CD14-positive monocyte (primary cell): ENCODE results near the gene GALNT12. TPM values are rescaled to one million over a fixed set of nuclear protein-coding genes. Genes with fewer than 3 reads are reported as not detected.

Experiments
- DNase-seq, 3 donors: peaks; one replicate each; pipeline ENCODE4 v3.0.0-alpha.2; 2011 to 2022
- H2AFZ ChIP-seq: 2 replicates; pipeline ENCODE4 v1.6.0; 2012; ENCODE audit warnings: mild to moderate bottlenecking, low read depth, low read length, inconsistent platforms; ENCODE audit not compliant: insufficient read depth, poor library complexity, severe bottlenecking
- H3K27ac ChIP-seq, 2 donors: 1 replicate in 1 of 2; 2 replicates in 1 of 2; pipeline ENCODE4 v1.5.1; 2012 to 2013; ENCODE audit warnings: low read length in 2 of 2, control low read depth in 1 of 2, inconsistent platforms in 1 of 2, low read depth in 1 of 2, mild to moderate bottlenecking in 1 of 2
- H3K27me3 ChIP-seq, 2 donors: one replicate each; pipeline versions ENCODE4 v1.6.0 to v1.6.1; 2011 to 2013; ENCODE audit warnings: low read length in 2 of 2; ENCODE audit not compliant: control insufficient read depth in 2 of 2, insufficient read depth in 2 of 2
- H3K36me3 ChIP-seq, 2 donors: replicated peaks in 1 of 2; 1 replicate in 1 of 2; 2 replicates in 1 of 2; pipeline versions ENCODE4 v1.5.1 to v1.6.1; 2012 to 2013; ENCODE audit warnings: low read length in 2 of 2, control low read depth in 1 of 2, inconsistent platforms in 1 of 2, mild to moderate bottlenecking in 1 of 2; ENCODE audit not compliant: insufficient read depth in 2 of 2, control insufficient read depth in 1 of 2
- H3K4me1 ChIP-seq, 2 donors: 1 replicate in 1 of 2; 2 replicates in 1 of 2; pipeline versions ENCODE4 v1.5.1 to v1.6.1; 2012 to 2013; ENCODE audit warnings: low read length in 2 of 2, control low read depth in 1 of 2, inconsistent platforms in 1 of 2, mild to moderate bottlenecking in 1 of 2, moderate library complexity in 1 of 2; ENCODE audit not compliant: insufficient read depth in 2 of 2, control insufficient read depth in 1 of 2
- H3K4me2 ChIP-seq: replicated peaks from 2 replicates; pipeline ENCODE3; 2012; ENCODE audit warnings: low read length, moderate library complexity, mild to moderate bottlenecking; ENCODE audit not compliant: poor library complexity, severe bottlenecking; ENCODE audit errors: extremely low read depth
- H3K4me3 ChIP-seq, 3 experiments: fragments of 200-600 bp in 1 of 3; sonication (generic) in 1 of 3; replicated peaks in 1 of 3; 1 replicate in 2 of 3; 2 replicates in 1 of 3; pipeline ENCODE4 v1.5.1; 2011 to 2013; ENCODE audit warnings: low read length in 3 of 3, mild to moderate bottlenecking in 3 of 3, control low read depth in 2 of 3, low read depth in 2 of 3, inconsistent platforms in 1 of 3, moderate library complexity in 1 of 3
- H3K79me2 ChIP-seq: 2 replicates; pipeline ENCODE4 v1.6.0; 2012; ENCODE audit warnings: mild to moderate bottlenecking, control low read depth, inconsistent platforms, low read length, moderate library complexity; ENCODE audit not compliant: insufficient read depth
- H3K9ac ChIP-seq: 2 replicates; pipeline ENCODE4 v1.6.0; 2017; ENCODE audit warnings: low read length, mild to moderate bottlenecking; ENCODE audit not compliant: insufficient read depth, poor library complexity, severe bottlenecking
- H3K9me3 ChIP-seq, 2 donors: replicated peaks in 1 of 2; 1 replicate in 1 of 2; 2 replicates in 1 of 2; pipeline versions ENCODE4 v1.5.1 to v1.6.1; 2012 to 2013; ENCODE audit warnings: low read length in 2 of 2, control low read depth in 1 of 2; ENCODE audit not compliant: control insufficient read depth in 1 of 2, insufficient read depth in 1 of 2
- H4K20me1 ChIP-seq: 2 replicates; pipeline ENCODE4 v1.6.0; 2012; ENCODE audit warnings: mild to moderate bottlenecking, low read length, control low read depth, moderate library complexity; ENCODE audit not compliant: insufficient read depth
- H3K27ac Mint-ChIP-seq, 7 donors: one replicate each; pipeline ENCODE4 v1.8.0; 2020; ENCODE audit warnings: mild to moderate bottlenecking in 7 of 7, mixed read lengths in 7 of 7, moderate library complexity in 6 of 7, inconsistent platforms in 2 of 7
- H3K27me3 Mint-ChIP-seq, 3 donors: one replicate each; pipeline ENCODE4 v1.8.0; 2021 to 2022; ENCODE audit warnings: low read depth in 3 of 3, mild to moderate bottlenecking in 3 of 3, mixed read lengths in 3 of 3, moderate library complexity in 3 of 3, inconsistent platforms in 1 of 3
- H3K36me3 Mint-ChIP-seq, 2 donors: one replicate each; pipeline ENCODE4 v1.8.0; 2020; ENCODE audit warnings: mixed read lengths in 2 of 2, inconsistent platforms in 1 of 2, mild to moderate bottlenecking in 1 of 2
- H3K4me1 Mint-ChIP-seq: one replicate; pipeline ENCODE4 v1.8.0; 2020; ENCODE audit warnings: mild to moderate bottlenecking, mixed read lengths
- H3K4me3 Mint-ChIP-seq, 2 donors: one replicate each; pipeline ENCODE4 v1.8.0; 2020; ENCODE audit warnings: mild to moderate bottlenecking in 2 of 2, mixed read lengths in 2 of 2, moderate library complexity in 1 of 2
- H3K9me3 Mint-ChIP-seq, 7 donors: one replicate each; pipeline ENCODE4 v1.8.0; 2020 to 2022; ENCODE audit warnings: mixed read lengths in 7 of 7, mild to moderate bottlenecking in 6 of 7, moderate library complexity in 6 of 7, inconsistent platforms in 2 of 7
- WGBS: methylation state at CpG from one replicate; pipeline ENCODE4 v1.1.5; 2013; ENCODE audit warnings: missing lambda C conversion rate; ENCODE audit not compliant: insufficient coverage; 5-methylcytosine and 5-hydroxymethylcytosine counted together
- intact Hi-C, 2 donors: fragments of 100-400 bp; cut with micrococcal nuclease; formaldehyde crosslinking; loops; one replicate each; pipeline versions ENCODE4 v1.15.0 to v1.15.1; 2023
- polyA plus RNA-seq, 3 donors: library from polyadenylated mRNA; depleted of rRNA in 1 of 3; unstranded in 2 of 3; stranded (reverse) in 1 of 3; fragments of 300-500 nt in 2 of 3; fragments of >200 nt in 1 of 3; fragmentation: Illumina TruSeq in 2 of 3; gene quantifications; 1 replicate in 2 of 3; 2 replicates in 1 of 3; pipeline ENCODE4 v1.2.3, GENCODE V29; 2012 to 2021
- TF ChIP-seq, protein P1 (sequence below): fragments of 200-600 bp; IDR thresholded peaks from one replicate; pipeline ENCODE4 v1.8.0; 2022; ENCODE audit warnings: antibody characterized with exemption, mild to moderate bottlenecking

The GALNT12 gene
- polyA plus RNA-seq, 3 donors: 0.16 TPM; not detected in 2

DNA sequence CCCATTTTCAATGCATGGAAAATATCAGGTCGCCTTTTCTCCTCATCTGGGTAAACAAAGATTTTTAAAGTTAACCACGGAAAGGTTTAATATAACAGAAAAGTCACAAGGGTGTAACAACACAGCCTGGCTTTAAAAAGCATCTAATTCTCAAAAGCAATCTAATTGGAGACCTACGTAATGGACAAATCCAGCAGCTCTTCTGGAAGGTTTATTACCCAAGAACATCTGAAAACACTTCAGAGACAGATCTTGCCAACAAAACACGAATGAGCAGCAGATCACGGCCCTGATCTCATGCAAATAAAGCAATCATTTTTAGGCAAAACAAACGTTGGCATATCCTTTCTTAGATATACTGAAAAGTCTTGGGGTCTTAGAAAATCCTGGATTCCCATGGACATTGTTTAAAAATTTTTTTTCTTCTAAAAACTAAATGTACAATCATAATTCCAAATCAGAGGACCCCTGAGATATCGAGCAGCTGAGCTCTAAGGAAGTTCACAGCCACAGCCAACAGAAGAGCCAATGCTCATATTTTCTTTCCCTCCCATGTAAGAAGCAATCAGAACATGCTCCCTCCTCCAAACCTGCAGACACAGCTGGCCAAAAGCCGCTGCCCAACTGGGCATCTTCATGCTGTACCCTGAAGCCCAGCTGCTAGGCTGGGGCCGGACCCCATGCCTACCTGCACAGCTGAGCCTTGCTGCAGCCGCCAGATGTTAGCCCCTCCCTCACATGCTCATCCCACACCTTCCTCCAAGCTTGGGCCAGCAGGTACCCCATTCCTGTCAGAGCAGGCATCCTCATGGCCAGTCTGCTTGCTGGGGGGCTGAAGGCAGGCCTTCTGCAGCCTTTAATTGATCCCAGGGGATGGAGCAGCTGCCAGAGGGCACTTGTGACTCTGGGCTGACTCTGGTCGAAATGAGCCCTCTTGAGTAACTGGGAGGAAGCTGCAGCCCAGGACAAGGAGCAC is 22.4 kb upstream of the GALNT12 start:
- peaks cover 25% of the 10 kb centered on the region for H3K4me1 Mint-ChIP-seq
- 86% methylated on average over 6 of the region's 11 CpGs for WGBS
- Histone ChIP-seq H3K4me2 (no peak overlapping the region), H3K27ac (no peak overlapping the region), H4K20me1 (no peaks in the 10 kb centered on the region), H3K9me3 (no peaks in the 10 kb centered on the region), H3K4me1 (peaks cover 14 to 21% of the 10 kb centered on the region in 2 donors), H3K9ac (no peak overlapping the region), H3K4me3 (no peak overlapping the region), H3K36me3 (no peaks in the 10 kb centered on the region), H3K27me3 (no peaks in the 10 kb centered on the region), H3K79me2 (no peaks in the 10 kb centered on the region), H2AFZ (no peak overlapping the region)
- peaks cover 0 to 3% (median 2%) of the 10 kb centered on the region in 3 donors for H3K27me3 Mint-ChIP-seq
- intact Hi-C loops: no loop called here
- H3K4me3 Mint-ChIP-seq: no peak overlapping the region
- no peak overlapping the region for H3K27ac Mint-ChIP-seq
- no peaks in the 10 kb centered on the region for H3K9me3 Mint-ChIP-seq
- DNase-seq: no peak
- H3K36me3 Mint-ChIP-seq: peaks cover 0 to 2% of the 10 kb centered on the region in 2 donors
- TF ChIP-seq, protein P1, sequence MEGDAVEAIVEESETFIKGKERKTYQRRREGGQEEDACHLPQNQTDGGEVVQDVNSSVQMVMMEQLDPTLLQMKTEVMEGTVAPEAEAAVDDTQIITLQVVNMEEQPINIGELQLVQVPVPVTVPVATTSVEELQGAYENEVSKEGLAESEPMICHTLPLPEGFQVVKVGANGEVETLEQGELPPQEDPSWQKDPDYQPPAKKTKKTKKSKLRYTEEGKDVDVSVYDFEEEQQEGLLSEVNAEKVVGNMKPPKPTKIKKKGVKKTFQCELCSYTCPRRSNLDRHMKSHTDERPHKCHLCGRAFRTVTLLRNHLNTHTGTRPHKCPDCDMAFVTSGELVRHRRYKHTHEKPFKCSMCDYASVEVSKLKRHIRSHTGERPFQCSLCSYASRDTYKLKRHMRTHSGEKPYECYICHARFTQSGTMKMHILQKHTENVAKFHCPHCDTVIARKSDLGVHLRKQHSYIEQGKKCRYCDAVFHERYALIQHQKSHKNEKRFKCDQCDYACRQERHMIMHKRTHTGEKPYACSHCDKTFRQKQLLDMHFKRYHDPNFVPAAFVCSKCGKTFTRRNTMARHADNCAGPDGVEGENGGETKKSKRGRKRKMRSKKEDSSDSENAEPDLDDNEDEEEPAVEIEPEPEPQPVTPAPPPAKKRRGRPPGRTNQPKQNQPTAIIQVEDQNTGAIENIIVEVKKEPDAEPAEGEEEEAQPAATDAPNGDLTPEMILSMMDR: no peak

DNA sequence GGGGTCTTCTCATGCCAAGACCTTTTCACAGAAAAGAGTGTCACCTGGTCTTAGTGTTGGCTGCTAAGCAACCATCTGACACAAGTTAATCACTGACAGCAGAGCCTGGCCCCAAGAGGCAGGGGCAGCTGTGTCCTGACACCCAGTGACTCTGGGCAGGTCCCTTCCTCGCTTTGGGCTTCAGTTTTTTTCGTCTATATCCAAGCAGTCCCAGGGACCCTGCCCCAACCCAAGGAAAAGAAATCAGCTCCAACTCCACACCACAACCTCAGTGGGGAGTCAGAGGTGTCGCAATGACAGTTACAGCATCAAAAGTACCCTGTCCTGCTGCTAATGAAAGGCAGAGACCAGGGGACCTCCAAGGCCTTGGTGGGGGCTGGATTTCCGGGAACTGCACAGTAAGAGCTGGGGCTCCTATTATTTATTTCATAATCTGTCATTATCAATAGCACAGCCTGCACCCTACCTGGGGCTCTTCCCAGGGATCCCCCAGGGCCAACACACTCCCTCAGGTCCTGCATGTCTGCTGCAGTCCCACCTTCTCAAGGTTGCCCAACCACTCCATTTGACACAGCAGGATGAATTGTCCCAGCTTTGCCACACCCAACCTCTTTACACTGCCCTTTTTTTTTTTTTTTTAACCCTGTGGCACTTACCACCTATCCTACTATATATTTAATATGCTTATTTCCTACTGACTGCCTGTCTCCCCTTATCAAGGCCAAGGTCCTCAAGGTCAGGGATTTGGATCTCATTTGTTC is 20.5 kb upstream of the GALNT12 start:
- H3K4me3 Mint-ChIP-seq: no peak overlapping the region
- DNase-seq: no peak
- intact Hi-C loops: no loop called here

More for the DNA sequence above, 20.5 kb upstream of the GALNT12 start:
- Histone ChIP-seq H3K4me2 (no peak overlapping the region), H3K27ac (no peak overlapping the region), H3K9me3 (no peaks in the 10 kb centered on the region), H3K4me3 (no peak overlapping the region), H3K27me3 (no peaks in the 10 kb centered on the region), H2AFZ (no peak overlapping the region), H4K20me1 (no peaks in the 10 kb centered on the region), H3K36me3 (no peaks in the 10 kb centered on the region), H3K4me1 (peaks cover 14 to 25% of the 10 kb centered on the region in 2 donors), H3K79me2 (no peaks in the 10 kb centered on the region), H3K9ac (no peak overlapping the region)
- peaks cover 0 to 3% (median 2%) of the 10 kb centered on the region in 3 donors for H3K27me3 Mint-ChIP-seq
- TF ChIP-seq, protein P1: no peak
- peak overlapping the region in 2 of 7 donors; percentile 45 to 48 for H3K27ac Mint-ChIP-seq
- peaks cover 29% of the 10 kb centered on the region for H3K4me1 Mint-ChIP-seq
- peaks cover 0 to 2% of the 10 kb centered on the region in 2 donors for H3K36me3 Mint-ChIP-seq
- H3K9me3 Mint-ChIP-seq: no peaks in the 10 kb centered on the region
- no CpG with 5 or more reads among the region's 4 CpGs for WGBS
